GM19324 (cell line): ENCODE results near the gene RNF223.
"Not testable (repeated sequence)": the region's sequence is repeated elsewhere in the genome, so short reads cannot be mapped to it uniquely, and the experiment has no call there.

Experiments
- ATAC-seq: cut with Tn5 transposase; IDR thresholded peaks from one replicate; pipeline ENCODE4 v1.9.1; 2021; ENCODE audit warnings: mild to moderate bottlenecking, moderate library complexity; ENCODE audit not compliant: unreplicated experiment, low FRiP score

Gene RNF223

GRCh38 chr1:1110561-1110971, 36.5 kb upstream of the RNF223 start:
- no peak for ATAC-seq

DNA sequence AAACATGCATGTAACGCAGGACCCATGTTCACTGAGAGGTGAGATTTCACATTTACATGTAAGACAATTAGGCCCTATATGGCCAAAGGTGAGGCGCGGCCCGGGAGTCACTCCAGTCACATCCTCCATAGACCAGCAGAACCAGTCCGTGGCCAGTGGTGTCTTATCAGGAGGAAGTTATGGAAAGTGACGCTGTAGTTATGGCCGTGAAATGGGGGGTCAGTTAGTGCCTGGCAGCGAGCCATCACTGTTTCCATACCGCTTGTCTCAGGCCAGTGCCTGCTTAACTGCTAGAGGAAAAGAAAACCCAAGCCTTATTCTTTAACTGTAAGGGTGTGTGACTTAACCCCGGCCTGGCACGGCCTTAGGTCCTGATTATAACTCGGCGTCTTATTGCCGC, 35.6 kb upstream of the RNF223 start:
- ATAC-seq, result no peak

DNA sequence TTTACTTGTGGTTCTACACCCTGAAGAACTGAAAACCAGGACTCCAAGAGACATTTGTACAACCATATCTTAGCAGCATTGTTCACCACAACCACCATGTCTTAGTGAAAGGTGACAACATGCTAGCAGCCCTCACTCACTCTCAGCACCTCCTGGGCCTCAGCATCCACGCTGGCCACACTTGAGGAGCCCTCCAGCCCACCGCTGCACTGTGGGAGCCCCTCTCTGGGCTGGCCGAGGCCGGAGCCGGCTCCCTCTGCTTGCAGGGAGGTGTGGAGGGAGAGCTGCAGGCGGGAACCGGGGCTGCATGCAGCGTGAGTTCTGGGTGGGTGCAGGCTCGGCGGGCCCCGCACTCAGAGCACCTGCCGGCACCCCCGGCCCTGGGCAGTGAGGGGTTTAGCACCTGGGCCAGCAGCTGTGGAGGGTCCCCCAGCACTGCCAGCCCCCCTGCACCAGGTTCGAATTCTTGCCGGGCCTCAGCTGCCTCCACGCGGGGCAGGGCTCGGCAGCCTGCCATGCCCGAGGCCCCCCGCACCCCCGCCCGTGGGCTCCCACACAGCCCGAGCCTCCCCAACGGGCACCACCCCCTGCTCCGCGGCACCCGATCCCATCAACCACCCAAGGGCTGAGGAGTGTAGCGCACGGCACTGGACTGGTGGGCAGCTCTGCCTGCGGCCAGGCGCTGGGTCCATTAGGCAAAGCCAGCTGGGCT, 32.6 kb upstream of the RNF223 start:
- ATAC-seq, result no peak

DNA sequence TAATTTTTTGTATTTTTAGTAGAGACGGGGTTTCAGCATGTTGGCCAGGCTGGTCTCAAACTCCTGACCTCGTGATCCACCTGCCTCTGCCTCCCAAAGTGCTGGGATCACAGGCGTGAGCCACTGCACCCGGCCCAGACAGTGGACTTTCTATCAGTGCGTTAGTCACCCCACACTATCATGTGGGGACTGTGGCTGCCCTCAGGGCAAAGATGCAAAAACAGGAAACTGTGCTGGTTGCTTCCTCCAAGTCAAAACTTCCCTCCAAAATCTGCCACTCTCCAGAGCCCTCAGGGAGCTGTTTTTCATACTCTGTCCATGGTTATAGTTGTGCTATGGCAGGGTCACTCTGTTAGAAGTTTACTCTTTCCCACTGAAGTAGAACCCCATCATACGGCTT, 30.0 kb upstream of the RNF223 start:
- ATAC-seq, result not testable (repeated sequence)

GRCh38 chr1:1101503-1101902, 27.4 kb upstream of the RNF223 start:
- ATAC-seq, result no peak

DNA sequence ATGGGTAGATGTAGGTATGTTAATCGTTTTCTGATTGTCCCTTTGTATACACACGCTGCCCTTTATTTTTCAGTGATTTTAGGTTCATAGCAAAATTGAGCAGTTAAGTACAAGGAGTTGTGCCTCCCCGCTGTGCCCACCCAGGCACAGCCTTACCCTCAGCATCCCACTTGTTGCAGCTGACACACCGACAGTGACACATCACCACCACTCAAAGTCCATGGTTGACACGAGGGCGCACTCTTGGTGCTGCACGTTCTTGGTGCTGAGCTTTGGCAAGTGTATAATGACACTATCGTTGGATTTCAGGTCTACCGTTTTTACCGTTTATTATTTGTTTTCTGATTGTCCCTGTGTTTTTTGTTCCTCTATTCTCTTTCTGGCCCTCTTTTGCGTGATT, 26.2 kb upstream of the RNF223 start:
- no peak for ATAC-seq

- no peak for ATAC-seq
Observed at GRCh38 chr1:1099506-1100183, 25.5 kb upstream of the RNF223 start.

GRCh38 chr1:1098681-1099421, 24.7 kb upstream of the RNF223 start:
- ATAC-seq, result no peak

DNA sequence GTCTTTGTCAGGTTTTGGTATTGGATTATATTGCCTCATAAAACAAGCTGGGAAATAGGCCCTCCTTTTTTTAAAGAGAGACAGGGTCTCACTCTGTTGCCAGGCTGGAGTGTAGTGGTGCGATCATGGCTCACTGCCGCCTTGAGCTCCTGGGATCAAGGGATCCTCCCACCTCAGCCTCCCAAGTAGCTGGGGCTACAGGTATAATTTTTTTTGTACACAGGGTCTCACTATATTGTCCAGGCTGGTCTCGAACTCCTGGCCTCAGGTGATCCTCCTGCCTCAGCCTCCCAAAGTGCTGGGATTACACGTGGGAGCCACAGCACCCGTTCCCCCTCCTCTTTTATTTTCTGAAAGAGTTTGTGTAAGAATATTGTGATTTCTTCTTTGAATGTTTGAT, 22.0 kb upstream of the RNF223 start:
- ATAC-seq, result not testable (repeated sequence)

DNA sequence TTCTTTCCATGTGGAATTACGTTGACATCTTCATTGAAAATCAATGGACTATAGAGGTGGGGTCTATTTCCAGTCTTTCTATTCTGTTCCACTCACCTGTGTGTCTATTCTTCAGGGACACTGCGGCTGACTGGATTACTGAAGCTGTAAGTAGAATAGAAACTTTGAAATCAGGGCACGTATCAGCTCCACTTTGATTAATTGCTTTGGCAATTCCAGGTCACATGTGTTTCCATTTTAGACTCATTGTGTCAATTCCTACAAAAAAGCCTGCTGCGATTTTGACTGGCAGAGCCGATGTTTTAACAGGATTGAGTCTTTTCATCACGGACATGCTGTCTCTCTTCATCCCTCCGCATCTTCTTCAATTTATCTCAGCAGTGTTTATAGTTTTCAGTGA, 20.9 kb upstream of the RNF223 start:
- ATAC-seq, result no peak

DNA sequence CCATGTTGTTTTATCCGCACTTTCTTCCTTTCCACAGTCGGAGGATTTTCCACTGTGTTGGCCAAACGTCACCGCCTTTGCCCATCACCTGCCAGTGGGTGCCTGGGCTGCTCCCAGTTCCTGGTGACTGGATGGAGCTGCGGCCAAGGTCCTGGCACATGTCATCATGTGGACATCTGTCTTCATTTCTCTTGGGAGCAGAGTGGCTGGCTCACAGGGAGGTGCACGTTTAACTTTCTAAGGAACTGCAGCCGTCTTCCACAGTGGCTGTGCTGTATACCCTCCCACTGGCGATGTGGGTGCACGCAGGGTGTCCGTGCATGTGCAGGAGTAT, 19.5 kb upstream of the RNF223 start:
- ATAC-seq, result no peak

- no peak for ATAC-seq
Observed at GRCh38 chr1:1092894-1093609, 18.9 kb upstream of the RNF223 start.

GRCh38 chr1:1092149-1092855, 18.2 kb upstream of the RNF223 start:
- ATAC-seq, result no peak

DNA sequence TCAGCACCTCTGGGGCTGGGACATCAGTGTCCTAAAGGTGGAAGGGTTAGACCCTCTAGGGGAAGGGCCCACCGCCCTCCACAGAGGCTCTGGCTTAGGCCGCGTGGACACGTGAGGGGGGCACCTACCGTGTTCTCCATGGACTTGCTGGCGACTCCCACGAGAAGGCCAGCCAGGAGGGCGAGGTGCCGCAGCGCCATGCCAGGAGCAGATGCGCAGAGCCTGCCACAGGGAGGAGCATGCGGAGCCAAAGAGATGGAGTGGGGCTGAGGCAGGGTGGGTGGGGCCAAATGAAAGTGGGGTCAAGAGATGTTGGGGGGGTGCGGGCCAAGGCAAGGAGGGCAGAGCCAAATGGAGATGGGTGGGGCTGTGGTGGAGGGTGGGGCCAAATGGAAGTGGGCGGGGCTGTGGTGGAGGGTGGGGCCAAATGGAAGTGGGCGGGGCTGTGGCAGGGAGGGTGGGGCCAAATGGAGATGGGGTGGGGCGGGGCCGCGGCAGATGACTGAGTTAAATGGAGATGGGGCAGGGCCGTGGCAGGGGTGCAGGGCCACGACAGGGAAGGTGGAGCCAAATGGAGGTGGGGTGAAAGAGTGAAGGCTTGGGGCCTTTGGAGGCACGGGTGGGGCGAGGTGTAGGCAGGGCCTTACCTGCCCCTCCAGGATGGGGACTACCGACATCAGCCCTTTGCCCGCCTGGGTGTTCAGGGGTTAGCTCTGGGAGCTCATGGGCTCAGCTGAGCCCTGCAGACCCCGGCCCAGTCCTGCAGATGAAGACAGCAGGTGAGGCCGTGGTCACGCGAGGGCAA, 17.4 kb upstream of the RNF223 start:
- ATAC-seq, result no peak

DNA sequence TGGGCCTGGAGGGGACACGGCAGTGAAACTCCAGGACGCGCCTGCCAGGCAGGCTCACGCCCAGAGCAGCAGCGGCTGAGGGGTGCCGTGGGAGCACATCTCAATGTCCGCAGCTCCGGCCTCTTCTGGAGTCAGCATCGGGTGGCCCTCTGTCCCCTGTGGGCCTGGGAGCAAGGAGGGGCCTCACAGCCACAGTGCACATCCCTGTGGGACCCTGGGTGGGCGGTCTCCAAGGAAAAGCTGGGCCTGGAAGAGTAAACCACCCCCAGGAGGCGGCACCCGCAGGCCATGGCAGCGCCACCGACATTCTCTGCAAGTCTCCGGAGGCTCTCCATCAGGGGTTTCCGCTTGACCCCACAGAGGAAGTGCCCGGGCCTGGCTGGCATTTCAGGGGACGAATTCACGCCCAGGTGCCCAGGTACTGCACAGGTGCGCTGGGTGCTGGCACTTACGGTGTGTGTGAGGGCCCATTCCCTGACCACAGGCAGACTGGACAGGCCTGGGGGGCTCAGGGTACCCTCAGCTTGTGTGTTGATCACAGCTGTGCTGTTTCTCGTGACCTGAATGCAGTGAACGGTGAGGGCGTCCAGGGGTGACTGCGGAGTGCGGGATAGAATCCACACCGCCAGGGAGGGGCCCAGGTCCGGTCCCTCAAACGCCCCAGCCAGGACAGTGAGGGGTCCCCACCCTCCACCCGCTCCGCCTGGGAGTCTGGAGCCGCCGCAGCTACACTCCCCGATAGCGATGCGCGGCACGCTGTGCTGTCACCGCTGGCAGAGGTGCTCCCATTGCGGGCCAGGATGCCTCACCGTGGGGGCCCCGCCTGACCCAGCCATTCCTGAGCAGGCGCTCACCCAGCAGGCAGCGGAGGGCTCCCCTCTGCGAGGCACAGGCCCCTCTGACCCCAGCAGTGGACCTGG, 16.6 kb upstream of the RNF223 start:
- no peak for ATAC-seq

DNA sequence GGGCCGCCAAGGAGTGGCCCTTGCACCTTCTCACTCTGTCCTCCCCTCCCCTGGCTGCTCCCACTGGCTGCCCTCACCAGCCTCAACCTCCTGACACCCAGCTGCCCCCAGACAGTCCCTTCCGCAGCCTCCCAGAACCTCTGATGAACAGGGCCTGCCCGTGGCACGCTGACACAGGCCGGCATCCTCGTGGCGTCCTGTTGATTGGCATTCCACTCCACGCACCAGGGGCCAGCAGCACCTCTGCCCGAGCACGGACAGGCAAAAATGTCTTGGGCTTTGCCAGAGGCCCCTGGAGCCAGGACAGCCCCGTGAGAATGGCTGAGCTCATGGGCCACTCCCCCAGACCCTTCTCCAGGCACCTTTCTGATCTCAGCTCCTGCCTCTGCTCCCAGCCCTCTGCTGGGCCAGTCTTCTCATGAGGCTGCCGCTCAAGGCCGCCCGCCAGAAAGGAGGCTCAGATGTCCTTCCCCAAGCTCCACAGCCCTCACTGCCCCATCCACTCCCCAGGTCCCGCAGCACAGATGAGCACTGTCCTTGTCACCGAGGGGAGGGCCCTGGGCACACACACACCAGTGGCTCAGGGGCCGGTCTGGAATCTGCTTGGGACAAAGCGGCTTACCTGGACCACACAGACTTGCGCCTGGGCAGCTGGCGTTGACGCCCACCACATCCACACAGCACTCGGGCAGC, 15.8 kb upstream of the RNF223 start:
- ATAC-seq, result no peak

DNA sequence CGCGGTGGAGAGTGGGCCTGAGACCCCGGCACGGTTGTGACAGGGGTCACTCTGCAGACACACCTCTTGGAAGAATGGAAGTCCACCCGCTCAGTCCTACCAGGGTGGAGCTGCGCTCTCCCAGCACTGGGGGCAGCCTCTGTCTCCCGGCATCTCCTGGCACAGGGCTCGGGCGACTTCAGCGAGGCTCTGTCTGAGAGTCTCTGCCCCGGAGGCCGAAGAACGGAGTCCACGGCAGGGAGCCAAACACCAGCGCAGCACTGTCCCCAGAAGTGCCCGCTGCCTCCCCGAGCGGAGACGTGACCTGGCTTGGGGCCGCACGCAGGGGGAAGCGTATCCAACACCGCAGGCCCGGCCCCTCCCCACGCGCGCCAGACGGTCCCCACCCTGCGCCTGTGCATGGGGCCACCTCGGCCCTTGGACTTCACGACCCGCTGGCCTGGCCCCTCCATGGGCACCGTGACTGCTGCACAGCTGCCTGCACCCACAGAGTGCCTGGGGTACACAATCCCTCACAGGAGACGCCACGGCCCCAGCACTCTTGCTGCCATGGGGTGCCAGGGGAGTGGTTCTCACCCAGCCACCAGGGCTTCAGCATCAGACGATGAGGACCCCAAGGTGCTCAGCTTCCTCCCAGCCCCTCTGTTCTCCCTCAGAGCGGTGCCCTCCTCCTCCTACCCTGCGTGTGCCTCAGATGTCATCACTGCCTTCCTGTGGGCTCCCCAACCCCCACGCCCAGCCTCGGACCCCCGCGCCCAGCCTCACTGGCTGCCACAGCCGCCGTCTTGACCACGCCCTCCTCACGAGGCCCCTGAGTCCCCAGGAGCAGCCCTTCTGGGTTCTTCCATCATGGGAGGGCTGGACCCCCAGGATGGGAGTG, 14.9 kb upstream of the RNF223 start:
- ATAC-seq, result no peak
